ENCODE data around the gene IRGQ.

The IRGQ gene

DNA sequence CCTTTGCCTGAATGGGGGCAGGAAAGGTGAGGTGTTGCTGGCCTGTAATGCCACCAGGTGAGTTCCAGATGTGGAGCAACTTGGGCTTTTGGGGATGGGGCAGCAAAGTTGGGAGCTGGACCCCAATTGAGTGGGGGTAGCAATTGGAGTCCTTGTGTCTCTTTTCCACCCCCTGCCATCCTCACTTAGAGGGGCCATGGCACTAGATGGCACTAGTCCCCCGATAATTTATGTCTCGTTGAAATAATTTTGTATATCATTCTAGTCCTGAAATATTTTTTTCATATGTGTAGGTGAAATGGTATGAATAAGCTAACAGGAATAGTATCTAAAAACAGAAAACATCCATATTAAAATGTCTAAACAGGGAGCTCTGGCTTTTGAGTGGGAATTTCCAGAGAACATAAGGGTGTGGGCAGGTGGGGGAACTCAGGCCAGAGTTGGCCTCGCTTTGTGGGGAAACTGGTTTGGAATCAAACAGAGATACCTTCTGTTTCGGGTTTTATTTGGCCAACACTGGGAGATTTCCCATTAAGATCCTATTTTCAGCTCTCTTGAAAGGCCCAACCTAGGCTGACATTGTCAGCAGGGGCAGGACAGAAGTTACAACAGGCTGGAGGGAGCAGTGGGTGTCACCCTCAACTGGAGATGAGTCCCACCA, 3.8 kb upstream of the IRGQ start:
- FAIRE-seq (no peak), DNase-seq (ENCODE audit: insufficient read length, low spot score) (no peak)
- no peak for TF ChIP-seq PAX5 (IDR thresholded peaks at IDR 0.05; ENCODE audit: insufficient read depth, low read length, severe bottlenecking)
- TF ChIP-seq POLR2AphosphoS5 (IDR thresholded peaks at IDR 0.05; ENCODE audit: low read depth, low read length) = no peak
- TF ChIP-seq TAF1 (IDR thresholded peaks at IDR 0.05; ENCODE audit: low read depth, low read length) = no peak
- TF ChIP-seq POU2F2 (IDR thresholded peaks at IDR 0.05; ENCODE audit: low read depth, low read length) = no peak
- TF ChIP-seq POLR2A (IDR thresholded peaks at IDR 0.05; ENCODE audit: low read depth, low read length) = no peak
- TF ChIP-seq SPI1 (IDR thresholded peaks at IDR 0.05; ENCODE audit: low read depth, low read length) = no peak

DNA sequence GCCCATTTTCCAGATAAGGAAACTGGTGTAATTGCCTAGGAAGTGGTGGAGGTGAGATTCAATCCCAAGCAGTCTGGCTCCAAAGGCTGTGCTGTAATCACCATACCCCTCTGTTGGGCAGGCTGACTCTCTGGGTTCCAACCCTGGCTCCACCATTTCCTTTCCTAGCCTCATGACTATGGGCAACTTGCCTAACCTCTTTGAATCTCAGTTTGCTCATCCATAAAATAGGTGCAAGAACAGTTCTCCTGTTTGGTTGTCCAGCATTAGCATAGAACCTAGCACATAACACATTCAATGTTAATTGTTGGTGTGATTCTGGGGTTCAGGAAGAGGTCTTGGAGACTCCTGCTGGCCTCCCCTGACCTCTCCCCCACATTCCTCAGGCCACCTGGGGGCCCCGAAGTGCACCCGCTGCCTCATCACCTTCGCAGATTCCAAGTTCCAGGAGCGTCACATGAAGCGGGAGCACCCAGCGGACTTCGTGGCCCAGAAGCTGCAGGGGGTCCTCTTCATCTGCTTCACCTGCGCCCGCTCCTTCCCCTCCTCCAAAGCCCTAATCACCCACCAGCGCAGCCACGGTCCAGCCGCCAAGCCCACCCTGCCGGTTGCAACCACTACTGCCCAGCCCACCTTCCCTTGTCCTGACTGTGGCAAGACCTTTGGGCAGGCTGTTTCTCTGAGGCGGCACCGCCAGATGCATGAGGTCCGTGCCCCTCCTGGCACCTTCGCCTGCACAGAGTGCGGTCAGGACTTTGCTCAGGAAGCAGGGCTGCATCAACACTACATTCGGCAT, 2.7 kb upstream of the IRGQ start:
- TF ChIP-seq POLR2AphosphoS5 (IDR thresholded peaks at IDR 0.05; ENCODE audit: low read depth, low read length) (no peak), POU2F2 (IDR thresholded peaks at IDR 0.05; ENCODE audit: low read depth, low read length) (no peak), TAF1 (IDR thresholded peaks at IDR 0.05; ENCODE audit: low read depth, low read length) (no peak), POLR2A (IDR thresholded peaks at IDR 0.05; ENCODE audit: low read depth, low read length) (no peak)
- DNase-seq (ENCODE audit: insufficient read length, low spot score) (no peak), FAIRE-seq (no peak)

DNA sequence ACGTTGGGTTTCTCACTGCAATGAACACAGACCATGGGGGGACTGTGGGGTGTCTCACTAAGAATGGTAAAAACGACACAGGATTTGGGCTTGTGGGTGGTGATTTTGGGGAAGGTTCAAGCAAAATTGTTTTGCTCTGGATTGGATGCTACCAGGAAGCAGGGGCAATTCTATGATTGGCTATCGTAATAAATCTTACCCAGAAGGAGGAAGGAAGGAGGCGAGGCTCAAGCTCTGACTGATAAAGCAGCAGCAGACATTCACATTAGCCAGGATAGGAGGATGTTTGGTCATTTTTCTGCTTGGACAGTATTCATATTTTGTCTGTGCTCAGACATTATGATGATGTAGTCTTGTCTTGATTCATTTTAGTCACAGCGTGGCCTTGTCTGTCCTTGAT, 1.9 kb upstream of the IRGQ start:
- TF ChIP-seq PAX5 (IDR thresholded peaks at IDR 0.05; ENCODE audit: insufficient read depth, low read length, severe bottlenecking) = no peak
- TF ChIP-seq POU2F2 (IDR thresholded peaks at IDR 0.05; ENCODE audit: low read depth, low read length) = no peak
- no peak for TF ChIP-seq POLR2AphosphoS5 (IDR thresholded peaks at IDR 0.05; ENCODE audit: low read depth, low read length)
- no peak for TF ChIP-seq SPI1 (IDR thresholded peaks at IDR 0.05; ENCODE audit: low read depth, low read length)
- TF ChIP-seq POLR2A (IDR thresholded peaks at IDR 0.05; ENCODE audit: low read depth, low read length) = no peak
- TF ChIP-seq TAF1 (IDR thresholded peaks at IDR 0.05; ENCODE audit: low read depth, low read length) = no peak
- FAIRE-seq = no peak
- no peak for DNase-seq (ENCODE audit: insufficient read length, low spot score)

DNA sequence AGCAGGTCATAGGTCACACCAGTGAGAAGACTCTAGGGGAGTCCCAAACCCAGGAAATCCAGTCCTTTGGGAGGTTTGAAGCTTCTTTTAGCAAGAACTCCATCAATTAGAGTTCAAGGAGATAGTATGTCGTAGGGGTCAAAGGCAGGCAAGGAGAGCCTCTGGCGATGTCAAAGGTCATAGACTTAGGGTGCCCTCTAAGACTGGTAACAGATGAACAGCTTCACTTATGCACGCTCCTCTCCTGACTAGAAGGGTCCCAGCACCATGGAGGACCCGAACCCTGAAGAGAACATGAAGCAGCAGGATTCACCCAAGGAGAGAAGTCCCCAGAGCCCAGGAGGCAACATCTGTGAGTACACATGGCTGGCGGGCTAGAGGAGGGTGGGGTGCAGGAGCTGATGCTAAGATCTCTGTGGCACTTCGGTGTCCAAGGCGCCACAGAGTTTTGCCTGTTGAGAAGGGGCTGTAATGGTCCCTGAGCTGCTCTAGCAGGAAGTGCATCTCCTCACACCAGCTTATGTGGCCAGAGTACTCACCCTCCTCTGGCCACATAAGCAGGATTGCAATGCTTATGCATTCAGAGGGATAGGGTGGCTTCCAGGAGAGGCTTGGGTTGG, 1.0 kb upstream of the IRGQ start:
- no peak for DNase-seq (ENCODE audit: insufficient read length, low spot score)
- TF ChIP-seq SPI1 (IDR thresholded peaks at IDR 0.05; ENCODE audit: low read depth, low read length) (0 out of 2 replicates have a peak, but pooled peaks have one; percentile 1), POLR2AphosphoS5 (IDR thresholded peaks at IDR 0.05; ENCODE audit: low read depth, low read length) (no peak)
- FAIRE-seq = no peak

DNA sequence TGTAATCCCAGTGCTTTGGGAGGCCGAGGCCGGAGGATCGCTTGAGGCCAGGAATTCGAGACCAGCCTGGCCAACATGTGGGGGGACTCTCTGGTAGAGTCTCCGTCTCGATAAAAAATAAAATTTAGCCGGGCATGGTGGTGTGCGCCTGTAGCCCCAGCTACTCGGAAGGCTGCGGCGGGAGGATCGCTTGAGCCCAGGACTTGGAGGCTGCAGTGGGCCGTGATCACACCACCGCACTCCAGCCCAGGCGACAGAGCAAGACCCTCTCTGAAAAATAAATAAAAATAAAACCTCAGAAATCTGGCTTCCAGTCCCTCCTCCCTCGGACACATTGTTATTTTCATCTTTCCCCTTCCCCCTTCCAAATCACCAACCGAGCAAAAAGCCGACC, 332 bp downstream of the IRGQ start:
- DNase-seq (ENCODE audit: insufficient read length, low spot score) (no peak), FAIRE-seq (no peak)
- TF ChIP-seq SPI1 (IDR thresholded peaks at IDR 0.05; ENCODE audit: low read depth, low read length) (no peak), POLR2AphosphoS5 (IDR thresholded peaks at IDR 0.05; ENCODE audit: low read depth, low read length) (no peak), POLR2A (IDR thresholded peaks at IDR 0.05; ENCODE audit: low read depth, low read length) (no peak), POU2F2 (IDR thresholded peaks at IDR 0.05; ENCODE audit: low read depth, low read length) (no peak), PAX5 (IDR thresholded peaks at IDR 0.05; ENCODE audit: insufficient read depth, low read length, severe bottlenecking) (no peak), TAF1 (IDR thresholded peaks at IDR 0.05; ENCODE audit: low read depth, low read length) (no peak)

DNA sequence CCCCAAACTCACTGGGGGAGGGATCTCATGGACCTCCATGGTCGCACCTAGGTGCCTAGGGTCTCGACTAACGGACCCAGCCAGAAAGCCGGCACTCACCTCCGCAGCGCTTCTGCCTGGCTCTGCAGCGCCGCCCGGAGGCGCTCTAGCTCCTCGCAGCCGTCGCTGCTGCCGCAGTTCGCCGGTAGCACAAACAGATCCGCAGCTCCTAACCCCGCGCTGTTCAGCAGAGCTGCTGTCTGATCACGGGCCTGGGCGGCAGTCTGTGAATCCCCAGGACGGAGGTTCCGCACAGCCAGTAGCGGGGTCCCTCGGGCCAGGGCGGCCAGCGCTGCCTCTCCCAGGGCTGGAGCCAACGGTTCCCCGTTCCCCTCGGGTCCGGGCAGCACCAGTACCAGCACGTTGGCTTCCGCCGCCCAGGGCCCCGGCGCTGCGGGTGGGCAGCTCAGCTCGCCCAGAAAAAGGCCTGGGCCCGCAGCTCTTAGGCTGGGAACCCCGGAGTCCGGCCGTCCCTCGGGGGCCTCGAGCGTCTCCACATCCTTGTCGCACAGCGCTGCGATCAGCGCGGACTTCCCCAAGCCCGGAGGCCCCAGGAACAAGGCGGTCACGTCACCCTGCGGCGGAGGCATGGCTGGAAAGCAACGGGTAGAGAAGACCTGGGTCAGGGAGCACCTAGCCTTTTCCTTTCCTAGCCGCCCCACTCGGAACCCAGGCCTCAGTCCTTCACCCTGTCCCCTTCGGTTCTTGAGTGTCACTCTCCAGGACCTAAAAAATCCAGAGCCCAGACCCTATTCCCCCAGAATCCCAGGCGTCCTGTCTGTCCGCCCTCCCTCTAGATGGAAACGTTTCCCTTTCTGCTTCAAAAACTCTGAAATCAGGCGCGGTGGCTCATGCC, 977 bp downstream of the IRGQ start:
- TF ChIP-seq POLR2AphosphoS5 (IDR thresholded peaks at IDR 0.05; ENCODE audit: low read depth, low read length) = 0 out of 2 replicates have a peak, but pooled peaks have one; percentile 5
- 0 out of 2 replicates have a peak, but pooled peaks have one; percentile 42 for TF ChIP-seq POLR2A (IDR thresholded peaks at IDR 0.05; ENCODE audit: low read depth, low read length)
- no peak for TF ChIP-seq POU2F2 (IDR thresholded peaks at IDR 0.05; ENCODE audit: low read depth, low read length)
- peak; percentile 65 for DNase-seq (ENCODE audit: insufficient read length, low spot score)
- peak; percentile 89 for FAIRE-seq

DNA sequence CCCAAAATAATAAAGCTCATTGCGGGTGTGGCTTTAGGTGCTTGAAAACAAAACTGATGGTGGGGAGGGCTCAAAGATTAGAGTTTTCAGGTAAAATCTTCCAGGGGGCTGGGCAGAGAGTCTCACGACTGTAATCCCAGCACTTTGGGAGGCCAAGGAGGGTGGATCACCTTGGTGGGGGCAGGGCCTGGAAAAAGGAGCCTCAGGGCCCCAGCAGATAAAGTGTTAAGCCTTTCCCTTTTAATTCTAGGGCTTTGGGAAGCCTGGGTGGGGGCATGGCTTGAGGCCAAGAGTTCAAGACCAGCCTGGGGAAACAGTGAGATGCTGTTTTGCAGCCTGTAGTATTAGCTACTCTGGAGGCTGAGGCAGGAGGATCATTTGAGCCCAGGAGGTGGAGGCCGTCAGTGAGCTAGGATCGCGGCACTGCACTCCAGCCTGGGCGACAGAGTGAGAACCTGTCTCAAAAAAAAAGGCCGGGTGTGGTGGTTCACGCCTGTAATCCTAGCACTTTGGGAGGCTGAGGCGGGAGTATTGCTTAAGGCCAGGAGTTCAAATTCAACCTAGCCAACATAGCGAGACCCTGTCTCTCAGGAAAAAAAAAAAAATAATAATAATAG, 1.7 kb downstream of the IRGQ start:
- FAIRE-seq (no peak), DNase-seq (ENCODE audit: insufficient read length, low spot score) (no peak)
- TF ChIP-seq POU2F2 (IDR thresholded peaks at IDR 0.05; ENCODE audit: low read depth, low read length) (no peak), POLR2A (IDR thresholded peaks at IDR 0.05; ENCODE audit: low read depth, low read length) (no peak), SPI1 (IDR thresholded peaks at IDR 0.05; ENCODE audit: low read depth, low read length) (no peak), POLR2AphosphoS5 (IDR thresholded peaks at IDR 0.05; ENCODE audit: low read depth, low read length) (no peak), TAF1 (IDR thresholded peaks at IDR 0.05; ENCODE audit: low read depth, low read length) (no peak), PAX5 (IDR thresholded peaks at IDR 0.05; ENCODE audit: insufficient read depth, low read length, severe bottlenecking) (no peak)

DNA sequence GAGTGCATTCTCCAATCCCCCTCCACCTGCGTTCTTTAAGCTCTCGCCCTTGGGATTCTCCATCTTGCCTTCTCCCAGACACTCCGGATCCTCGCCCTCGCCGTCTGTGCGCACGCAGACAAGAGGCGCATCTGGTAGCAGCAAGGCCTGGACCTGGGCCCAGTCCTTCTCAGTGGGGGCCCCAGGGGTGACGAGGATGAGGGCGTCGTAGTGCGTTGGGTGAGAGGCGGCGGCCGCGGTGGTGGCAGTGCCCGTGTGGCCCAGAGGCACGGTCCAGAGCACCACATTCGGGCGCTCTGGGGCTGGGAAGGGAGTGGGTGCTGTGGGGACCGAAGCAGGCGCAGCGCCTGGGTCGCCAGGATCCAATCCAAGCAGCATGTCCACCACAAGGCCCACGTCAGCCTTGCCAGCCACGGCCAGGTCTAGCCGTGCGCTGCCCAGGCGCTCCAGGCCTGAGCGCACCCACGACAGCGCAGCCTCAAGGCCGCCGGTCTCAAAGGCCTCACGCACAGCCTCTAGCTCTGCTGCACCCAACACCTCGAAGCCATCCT, 3.1 kb downstream of the IRGQ start:
- FAIRE-seq (no peak), DNase-seq (ENCODE audit: insufficient read length, low spot score) (no peak)
- TF ChIP-seq POLR2A (IDR thresholded peaks at IDR 0.05; ENCODE audit: low read depth, low read length) = no peak
- TF ChIP-seq SPI1 (IDR thresholded peaks at IDR 0.05; ENCODE audit: low read depth, low read length) = no peak

Measured in GM12891 (cell line).